Neural crest cell (in vitro differentiated cells): ENCODE measurements around the gene FRMD4A. TPM values are rescaled to one million over a fixed set of nuclear protein-coding genes. Genes with fewer than 3 reads are reported as not detected.
"Not testable (repeated sequence)": the region's sequence is repeated elsewhere in the genome, so short reads cannot be mapped to it uniquely, and the experiment has no call there.

Experiments
- DNase-seq: peaks from one replicate; pipeline ENCODE4 v3.0.0; 2021; ENCODE audit warnings: low read depth, mixed read lengths, low spot score
- H3K27ac Mint-ChIP-seq: one replicate; pipeline ENCODE4 v1.8.0; 2021; ENCODE audit warnings: mild to moderate bottlenecking, mixed read lengths; ENCODE audit not compliant: unreplicated experiment
- H3K27me3 Mint-ChIP-seq: 2 replicates; pipeline ENCODE4 v1.8.0; 2021; ENCODE audit warnings: low read depth, mild to moderate bottlenecking, mixed read lengths
- H3K36me3 Mint-ChIP-seq: 2 replicates; pipeline ENCODE4 v1.8.0; 2021; ENCODE audit warnings: low read depth, mild to moderate bottlenecking, mixed read lengths
- H3K4me1 Mint-ChIP-seq: 2 replicates; pipeline ENCODE4 v1.8.0; 2021; ENCODE audit warnings: mixed read lengths
- H3K4me3 Mint-ChIP-seq: one replicate; pipeline ENCODE4 v1.8.0; 2021; ENCODE audit warnings: mild to moderate bottlenecking, mixed read lengths
- H3K9me3 Mint-ChIP-seq: 2 replicates; pipeline ENCODE4 v1.8.0; 2021; ENCODE audit warnings: mixed read lengths
- total RNA-seq: library from RNA; stranded (reverse); gene quantifications from 2 replicates; pipeline ENCODE4 v1.2.1, GENCODE V29; 2021
- TF ChIP-seq, protein P1 (sequence below): fragments of 200-600 bp; sonication (generic); conservative IDR thresholded peaks from 2 replicates; pipeline ENCODE4 v1.5.0; 2021; ENCODE audit warnings: antibody characterized with exemption, mild to moderate bottlenecking

FRMD4A gene
- total RNA-seq, 1 donor from 2014 or later: 65.3 TPM

DNA sequence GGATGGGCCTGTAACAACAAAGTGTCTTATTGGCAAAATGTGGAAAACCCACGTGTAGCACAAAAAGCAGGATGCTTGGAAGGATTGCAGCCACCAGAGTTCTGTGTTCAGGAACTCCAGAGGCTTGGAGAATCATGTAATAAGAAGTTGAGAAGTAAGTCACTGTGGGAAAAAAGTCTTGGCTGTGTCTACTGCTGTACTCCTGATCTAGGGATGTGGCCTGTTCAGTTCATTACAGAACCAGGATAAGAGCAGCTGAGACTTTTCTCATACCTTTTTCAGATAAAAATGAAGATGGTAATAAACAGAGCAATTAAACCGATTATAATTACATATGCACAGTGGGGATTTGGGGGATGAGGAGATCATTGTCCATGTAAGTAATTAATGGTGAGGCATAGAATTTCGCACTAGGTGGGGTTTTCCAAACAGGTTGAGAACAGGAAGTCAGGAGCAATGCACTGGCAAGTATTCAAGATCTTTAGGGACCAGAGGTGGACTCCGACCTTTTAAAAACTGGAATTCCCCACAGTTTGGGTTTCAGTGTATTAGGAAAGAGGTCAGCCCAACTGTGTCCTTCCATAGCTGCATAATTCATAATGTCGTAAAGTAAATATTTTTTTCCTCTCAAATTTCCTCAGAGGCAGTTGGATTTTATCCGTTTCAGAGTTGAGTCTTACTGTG lies 281.7 kb downstream of the FRMD4A start:
- Mint-ChIP-seq H3K36me3 (peaks cover 2% of the 10 kb centered on the region), H3K27ac (no peak overlapping the region), H3K4me1 (peaks cover 24% of the 10 kb centered on the region), H3K4me3 (no peak overlapping the region), H3K27me3 (no peaks in the 10 kb centered on the region), H3K9me3 (no peaks in the 10 kb centered on the region)
- TF ChIP-seq, protein P1, sequence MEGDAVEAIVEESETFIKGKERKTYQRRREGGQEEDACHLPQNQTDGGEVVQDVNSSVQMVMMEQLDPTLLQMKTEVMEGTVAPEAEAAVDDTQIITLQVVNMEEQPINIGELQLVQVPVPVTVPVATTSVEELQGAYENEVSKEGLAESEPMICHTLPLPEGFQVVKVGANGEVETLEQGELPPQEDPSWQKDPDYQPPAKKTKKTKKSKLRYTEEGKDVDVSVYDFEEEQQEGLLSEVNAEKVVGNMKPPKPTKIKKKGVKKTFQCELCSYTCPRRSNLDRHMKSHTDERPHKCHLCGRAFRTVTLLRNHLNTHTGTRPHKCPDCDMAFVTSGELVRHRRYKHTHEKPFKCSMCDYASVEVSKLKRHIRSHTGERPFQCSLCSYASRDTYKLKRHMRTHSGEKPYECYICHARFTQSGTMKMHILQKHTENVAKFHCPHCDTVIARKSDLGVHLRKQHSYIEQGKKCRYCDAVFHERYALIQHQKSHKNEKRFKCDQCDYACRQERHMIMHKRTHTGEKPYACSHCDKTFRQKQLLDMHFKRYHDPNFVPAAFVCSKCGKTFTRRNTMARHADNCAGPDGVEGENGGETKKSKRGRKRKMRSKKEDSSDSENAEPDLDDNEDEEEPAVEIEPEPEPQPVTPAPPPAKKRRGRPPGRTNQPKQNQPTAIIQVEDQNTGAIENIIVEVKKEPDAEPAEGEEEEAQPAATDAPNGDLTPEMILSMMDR: no peak
- no peak for DNase-seq

DNA sequence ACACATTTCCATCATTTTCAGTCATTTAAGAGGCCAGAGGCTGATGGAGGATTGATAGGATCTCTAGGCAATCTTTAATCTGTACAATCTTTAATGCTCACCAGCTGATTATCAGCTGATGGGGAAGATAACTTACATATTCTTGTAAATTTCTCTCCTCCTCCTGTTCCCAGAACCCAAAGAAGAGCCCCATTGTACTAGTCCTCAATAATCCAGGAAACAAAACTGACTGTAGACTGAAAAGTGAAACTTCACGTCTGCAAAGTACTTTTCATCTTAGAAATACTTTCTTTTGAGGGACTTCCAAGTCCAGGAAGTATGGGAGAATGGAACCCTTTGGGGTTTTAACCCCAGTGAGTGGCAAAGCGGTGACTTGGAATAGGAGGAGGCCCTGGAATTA lies 283.3 kb downstream of the FRMD4A start:
- Mint-ChIP-seq H3K27ac (peak overlapping the region; percentile 8), H3K4me3 (no peak overlapping the region), H3K9me3 (no peaks in the 10 kb centered on the region), H3K36me3 (peaks cover 6% of the 10 kb centered on the region), H3K4me1 (peaks cover 19% of the 10 kb centered on the region), H3K27me3 (no peaks in the 10 kb centered on the region)
- TF ChIP-seq, protein P1: no peak
- DNase-seq: no peak

DNA sequence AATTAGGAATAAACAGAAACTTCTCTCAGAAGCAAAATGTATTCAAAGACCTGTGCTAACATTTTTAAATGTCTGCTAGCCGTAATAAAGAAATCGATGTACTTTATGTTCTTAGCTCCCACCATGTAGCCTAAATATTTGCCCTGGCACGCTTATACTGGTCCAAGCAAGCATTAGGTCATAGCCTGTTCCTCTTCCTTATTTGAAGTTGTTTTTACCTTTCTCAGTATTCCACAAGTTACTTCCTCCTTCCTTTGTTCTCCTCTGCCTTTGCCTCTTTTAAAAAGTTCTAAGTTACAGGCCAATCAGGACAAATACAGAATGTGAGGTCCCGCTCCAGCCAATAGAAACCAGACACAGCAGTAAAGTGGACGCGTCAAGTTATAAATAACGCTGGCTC lies 288.7 kb downstream of the FRMD4A start:
- H3K36me3 Mint-ChIP-seq, H3K4me3 Mint-ChIP-seq, DNase-seq, H3K9me3 Mint-ChIP-seq, H3K27me3 Mint-ChIP-seq: not testable (repeated sequence)
- peak overlapping the region; percentile 58 for H3K27ac Mint-ChIP-seq
- H3K4me1 Mint-ChIP-seq: peaks cover 29% of the 10 kb centered on the region

- peaks cover 3% of the 10 kb centered on the region for H3K36me3 Mint-ChIP-seq
- TF ChIP-seq, protein P1: no peak
- H3K27me3 Mint-ChIP-seq: no peaks in the 10 kb centered on the region
- peaks cover 28% of the 10 kb centered on the region for H3K4me1 Mint-ChIP-seq
- no peak overlapping the region for H3K4me3 Mint-ChIP-seq
- DNase-seq: no peak
- no peaks in the 10 kb centered on the region for H3K9me3 Mint-ChIP-seq
- H3K27ac Mint-ChIP-seq: peak overlapping the region; percentile 35
Measured at GRCh38 chr10:14040787-14041631, 289.7 kb downstream of the FRMD4A start.

DNA sequence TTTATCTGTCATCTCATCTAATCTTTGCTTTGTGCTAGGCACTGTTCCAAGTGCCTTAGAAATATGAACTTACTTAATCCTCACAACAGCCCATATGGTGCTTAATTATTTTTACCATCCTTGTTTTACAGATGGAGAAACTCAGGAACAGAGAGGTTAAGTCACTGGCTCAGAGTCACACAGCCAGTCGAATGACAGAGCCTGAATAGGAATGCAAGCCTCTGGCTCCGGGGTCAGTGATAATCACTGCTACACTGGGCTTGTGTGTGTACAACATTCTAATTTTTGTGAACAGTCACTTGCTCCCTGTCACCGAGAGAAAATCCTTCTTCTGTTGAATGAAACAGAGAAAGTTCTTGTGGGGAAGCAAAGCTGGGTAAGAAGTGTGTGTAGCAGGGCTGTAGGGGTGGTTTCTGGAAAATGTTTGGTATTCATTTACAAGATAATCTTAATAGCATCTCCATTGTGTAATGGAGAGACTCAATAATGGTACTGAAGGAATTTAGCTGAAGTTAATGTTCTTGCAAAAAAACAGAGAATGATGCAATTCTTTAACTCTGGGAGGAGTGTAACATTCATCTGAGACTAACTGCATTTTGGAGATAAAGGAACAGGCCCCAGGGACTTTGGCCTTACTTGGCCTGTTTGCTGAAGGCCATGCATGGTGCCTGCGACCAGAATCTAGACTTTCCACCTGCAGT lies 290.6 kb downstream of the FRMD4A start:
- H3K27me3 Mint-ChIP-seq: no peaks in the 10 kb centered on the region
- H3K9me3 Mint-ChIP-seq: no peaks in the 10 kb centered on the region
- H3K27ac Mint-ChIP-seq: no peak overlapping the region
- no peak for DNase-seq
- TF ChIP-seq, protein P1: no peak
- H3K4me1 Mint-ChIP-seq: peaks cover 28% of the 10 kb centered on the region
- H3K36me3 Mint-ChIP-seq: peaks cover 3% of the 10 kb centered on the region
- no peak overlapping the region for H3K4me3 Mint-ChIP-seq
